HCT116 (cell line): ENCODE measurements around the gene WIPI1. TPM values are rescaled to one million over a fixed set of nuclear protein-coding genes. Genes with fewer than 3 reads are reported as not detected.

Source experiments
- ATAC-seq: fragments of 200-7000 bp; cut with Tn5 transposase; 2 replicates; pipeline ENCODE4 v1.9.1; 2020; ENCODE audit warnings: mild to moderate bottlenecking, moderate library complexity
- BruUV-seq: library from RNA; stranded (reverse); fragments of 400-500 nt; replicated peaks from 2 replicates; lab custom pipeline; 2021; lab: Mats Ljungman, UMichigan
- CTCF ChIA-PET: fragments of 300-600 bp; sonication (Branson Sonifier 250); formaldehyde crosslinking; loops from one replicate; lab custom pipeline; 2021; ENCODE audit warnings: antibody characterized with exemption; lab: Charles Lee
- POLR2A ChIA-PET: fragments of 300-600, 350-600 bp; sonication (Branson Sonifier 250); formaldehyde crosslinking; loops from one replicate; lab custom pipeline; 2021; ENCODE audit warnings: antibody characterized with exemption; lab: Charles Lee
- RAD21 ChIA-PET, 2 experiments: fragments of 300-600 bp; sonication (Branson Sonifier 250); formaldehyde crosslinking; loops; one replicate each; lab custom pipeline; 2023; ENCODE audit warnings: low total read pairs in 2 of 2; ENCODE audit not compliant: uncharacterized antibody in 2 of 2, unreplicated experiment in 2 of 2, low non-redundant PET in 1 of 2; lab: Charles Lee
- DNase-seq: peaks from one replicate; pipeline ENCODE4 v3.0.0-alpha.2; 2010; ENCODE audit warnings: low read depth, low spot score
- H2AFZ ChIP-seq: fragments of 200-600 bp; shearing (Covaris generic), sonication (generic); 2 replicates; pipeline ENCODE4 v1.6.1; 2017; ENCODE audit warnings: low read depth, mixed run types, mixed read lengths, antibody characterized with exemption, low read length; ENCODE audit not compliant: poor library complexity, severe bottlenecking
- H3K27ac ChIP-seq: 2 replicates; pipeline ENCODE4 v1.5.1; 2012; ENCODE audit warnings: low read depth, low read length
- H3K27me3 ChIP-seq: fragments of 200-600 bp; sonication (generic); 2 replicates; pipeline ENCODE4 v1.6.1; 2016; ENCODE audit warnings: mixed run types, low read length, mixed read lengths; ENCODE audit not compliant: insufficient read depth
- H3K36me3 ChIP-seq, 2 experiments: fragments of 200-500 bp in 1 of 2; fragments of 200-600 bp in 1 of 2; sonication (Bioruptor generic) in 1 of 2; sonication (generic) in 1 of 2; 2 replicates each; pipeline versions ENCODE4 v1.5.1 to v1.6.1; 2014 to 2016; ENCODE audit warnings: low read length in 2 of 2, inconsistent platforms in 1 of 2, mixed read lengths in 1 of 2, mixed run types in 1 of 2; ENCODE audit not compliant: insufficient read depth in 2 of 2, control insufficient read depth in 1 of 2
- H3K4me1 ChIP-seq, 2 experiments: fragments of 200-600 bp in 1 of 2; sonication (generic) in 1 of 2; 2 replicates each; pipeline versions ENCODE4 v1.5.1 to v1.6.1; 2012 to 2017; ENCODE audit warnings: low read length in 2 of 2, inconsistent platforms in 1 of 2, mild to moderate bottlenecking in 1 of 2, mixed read lengths in 1 of 2, mixed run types in 1 of 2, moderate library complexity in 1 of 2; ENCODE audit not compliant: insufficient read depth in 2 of 2, control insufficient read depth in 1 of 2
- H3K4me2 ChIP-seq: fragments of 200-600 bp; sonication (generic); 2 replicates; pipeline ENCODE4 v1.6.1; 2017; ENCODE audit warnings: mixed run types, low read length, mixed read lengths
- H3K4me3 ChIP-seq, 2 experiments: fragments of 200-600 bp in 1 of 2; sonication (generic) in 1 of 2; replicated peaks in 1 of 2; 2 replicates each; pipeline ENCODE4 v1.5.1; 2011 to 2016; ENCODE audit warnings: low read length in 2 of 2, control low read depth in 1 of 2, low read depth in 1 of 2, mild to moderate bottlenecking in 1 of 2, mixed read lengths in 1 of 2, mixed run types in 1 of 2
- H3K79me2 ChIP-seq: fragments of 200-600 bp; sonication (generic); 2 replicates; pipeline ENCODE4 v1.6.1; 2017; ENCODE audit warnings: mild to moderate bottlenecking, mixed run types, low read length, moderate library complexity, mixed read lengths; ENCODE audit not compliant: insufficient read depth
- H3K9ac ChIP-seq: fragments of 200-600 bp; sonication (generic); 2 replicates; pipeline ENCODE4 v1.6.1; 2016; ENCODE audit warnings: low read length, mixed read lengths
- H3K9me2 ChIP-seq: fragments of 200-600 bp; sonication (generic), shearing (Covaris generic); 2 replicates; pipeline ENCODE4 v1.6.1; 2017; ENCODE audit warnings: mixed run types, mild to moderate bottlenecking, moderate library complexity; ENCODE audit not compliant: insufficient read depth
- H3K9me3 ChIP-seq, 2 experiments: fragments of 200-500 bp in 1 of 2; fragments of 200-600 bp in 1 of 2; sonication (Bioruptor generic) in 1 of 2; sonication (generic) in 1 of 2; 2 replicates each; pipeline ENCODE4 v1.6.1; 2014 to 2017; ENCODE audit warnings: low read length in 2 of 2, mixed read lengths in 2 of 2, inconsistent platforms in 1 of 2, low read depth in 1 of 2, mild to moderate bottlenecking in 1 of 2, mixed run types in 1 of 2, moderate library complexity in 1 of 2; ENCODE audit not compliant: control insufficient read depth in 1 of 2, insufficient read depth in 1 of 2
- H4K20me1 ChIP-seq: fragments of 200-600 bp; sonication (generic), shearing (Covaris generic); 2 replicates; pipeline ENCODE4 v1.6.1; 2017; ENCODE audit warnings: mixed run types, mild to moderate bottlenecking, moderate library complexity; ENCODE audit not compliant: insufficient read depth
- CBX3 ChIP-seq: IDR thresholded peaks from 2 replicates; pipeline ENCODE4 v1.6.1; 2012; ENCODE audit warnings: low read depth
- CEBPB ChIP-seq: IDR thresholded peaks from 2 replicates; pipeline ENCODE4 v1.6.1; 2012; ENCODE audit warnings: low read depth
- EGR1 ChIP-seq: IDR thresholded peaks from 2 replicates; pipeline ENCODE4 v1.6.1; 2012; ENCODE audit warnings: low read depth
- ELF1 ChIP-seq: IDR thresholded peaks from 2 replicates; pipeline ENCODE4 v1.6.1; 2012; ENCODE audit warnings: low read depth, borderline replicate concordance
- EZH2 ChIP-seq: fragments of 200-600 bp; sonication (generic); IDR thresholded peaks from 2 replicates; pipeline ENCODE4 v1.6.1; 2017; ENCODE audit warnings: antibody characterized with exemption, mixed run types
- EZH2phosphoT487 ChIP-seq: fragments of 200-600 bp; IDR thresholded peaks from 2 replicates; pipeline ENCODE4 v1.6.1; 2018; ENCODE audit warnings: antibody characterized with exemption, borderline replicate concordance
- FOSL1 ChIP-seq: IDR thresholded peaks from 2 replicates; pipeline ENCODE4 v1.6.1; 2012; ENCODE audit warnings: low read depth
- MAX ChIP-seq: IDR thresholded peaks from 2 replicates; pipeline ENCODE4 v1.6.1; 2012
- POLR2A ChIP-seq: IDR thresholded peaks from 2 replicates; pipeline ENCODE4 v1.7.0; 2011; ENCODE audit warnings: borderline replicate concordance; ENCODE audit not compliant: insufficient read depth, insufficient read length; ENCODE audit errors: extremely low read depth
- POLR2AphosphoS5 ChIP-seq: IDR thresholded peaks from 2 replicates; pipeline ENCODE4 v1.6.1; 2011; ENCODE audit warnings: mild to moderate bottlenecking, low read depth, low read length, moderate library complexity
- RAD21 ChIP-seq: IDR thresholded peaks from 2 replicates; pipeline ENCODE4 v1.6.1; 2012; ENCODE audit warnings: low read depth, mild to moderate bottlenecking
- REST ChIP-seq: IDR thresholded peaks from 2 replicates; pipeline ENCODE4 v1.6.1; 2012; ENCODE audit warnings: low read depth
- SIN3A ChIP-seq: IDR thresholded peaks from 2 replicates; pipeline ENCODE4 v1.6.1; 2012; ENCODE audit warnings: low read depth
- SP1 ChIP-seq: IDR thresholded peaks from 2 replicates; pipeline ENCODE4 v1.6.1; 2012; ENCODE audit warnings: low read depth
- ZBTB33 ChIP-seq: IDR thresholded peaks from 2 replicates; pipeline ENCODE4 v1.6.1; 2011; ENCODE audit warnings: mild to moderate bottlenecking, low read length, moderate library complexity; ENCODE audit not compliant: insufficient replicate concordance; ENCODE audit errors: extremely low read depth
- ZFX ChIP-seq: fragments of 450-650 bp; IDR thresholded peaks from 2 replicates; pipeline ENCODE4 v1.6.1; 2017
- ZNF274 ChIP-seq: fragments of 200-500 bp; sonication (Bioruptor generic); IDR thresholded peaks from 2 replicates; pipeline ENCODE4 v1.6.1; 2014; ENCODE audit warnings: mild to moderate bottlenecking, low read depth, low read length, inconsistent platforms
- intact Hi-C: fragments of 100-400 bp; cut with micrococcal nuclease; formaldehyde crosslinking; loops from 2 replicates; pipeline ENCODE4 v1.10.0; 2022
- total RNA-seq: library from RNA; stranded (reverse); gene quantifications from one replicate; pipeline ENCODE4 v1.2.1, GENCODE V29; 2021; ENCODE audit not compliant: unreplicated experiment

Gene WIPI1
- total RNA-seq, 1 experiment from 2014 or later = 21.5 TPM

- TF ChIP-seq REST (no peak), RAD21 (no peak), SIN3A (no peak), EGR1 (no peak), EZH2 (no peak), CBX3 (no peak), EZH2phosphoT487 (no peak), POLR2AphosphoS5 (no peak), FOSL1 (no peak), ZBTB33 (no peak)
These were observed 38.4 kb downstream of the WIPI1 start (continued) for GRCh38 chr17:68418876-68419275.

GRCh38 chr17:68417317-68417716 is 40.0 kb downstream of the WIPI1 start:
- Histone ChIP-seq H3K27ac (no peak overlapping the region), H3K4me2 (no peak overlapping the region), H3K36me3 (0 out of 4 replicates have a peak, but pooled peaks cover 0 to 2% of the 10 kb centered on the region in 2 experiments), H4K20me1 (no peaks in the 10 kb centered on the region), H3K79me2 (no peaks in the 10 kb centered on the region), H3K27me3 (no peaks in the 10 kb centered on the region), H3K4me1 (no peaks in the 10 kb centered on the region), H3K4me3 (no peak overlapping the region), H2AFZ (no peak overlapping the region), H3K9me3 (no peaks in the 10 kb centered on the region), H3K9ac (no peak overlapping the region), H3K9me2 (no peaks in the 10 kb centered on the region)
- intact Hi-C loops = no loop called here
- DNase-seq = no peak
- no TSS peak for BruUV-seq
- POLR2A ChIA-PET = no interaction called here
- CTCF ChIA-PET = interaction anchor here (2.5 kb wide), 1 partner anchor 18 kb away, joined by 8 read pairs; no protein-coding TSS in a partner anchor
- no peak for ATAC-seq
- RAD21 ChIA-PET = no interaction called here
- TF ChIP-seq RAD21 (no peak), ZFX (no peak), EZH2phosphoT487 (no peak), ELF1 (no peak), POLR2A (no peak), REST (no peak), SIN3A (no peak), FOSL1 (no peak), CEBPB (no peak), ZNF274 (no peak), POLR2AphosphoS5 (no peak), EGR1 (no peak), MAX (no peak), SP1 (no peak), CBX3 (no peak)
